ENCODE results near the gene TMPRSS9. TPM values are rescaled to one million over a fixed set of nuclear protein-coding genes. Genes with fewer than 3 reads are reported as not detected.

TMPRSS9 gene
- total and polyA plus RNA-seq, 11 donors = 0.09 to 0.19 TPM; not detected in 9

GRCh38 chr19:2431318-2432055, 71.4 kb downstream of the TMPRSS9 start:
- DNase-seq (no peak), ATAC-seq (no peak)
- Histone ChIP-seq H3K36me3 (peaks cover 0 to 37% (median 13%) of the 10 kb centered on the region in 9 donors), H3K27me3 (no peaks in the 10 kb centered on the region), H3K9me3 (no peaks in the 10 kb centered on the region), H3K4me3 (no peak overlapping the region), H3K4me1 (peaks cover 0 to 20% (median 13%) of the 10 kb centered on the region in 12 donors), H3K27ac (no peak overlapping the region)
- intact Hi-C loops (cut with DNase I) = no loop called here
- TF ChIP-seq POLR2A (IDR thresholded peaks at IDR 0.05) (no peak), CTCF (IDR thresholded peaks at IDR 0.05) (no peak)
- 94 to 96% (median 95%) methylated on average over 33 to 37 of the region's 37 CpGs for WGBS, 4 donors

DNA sequence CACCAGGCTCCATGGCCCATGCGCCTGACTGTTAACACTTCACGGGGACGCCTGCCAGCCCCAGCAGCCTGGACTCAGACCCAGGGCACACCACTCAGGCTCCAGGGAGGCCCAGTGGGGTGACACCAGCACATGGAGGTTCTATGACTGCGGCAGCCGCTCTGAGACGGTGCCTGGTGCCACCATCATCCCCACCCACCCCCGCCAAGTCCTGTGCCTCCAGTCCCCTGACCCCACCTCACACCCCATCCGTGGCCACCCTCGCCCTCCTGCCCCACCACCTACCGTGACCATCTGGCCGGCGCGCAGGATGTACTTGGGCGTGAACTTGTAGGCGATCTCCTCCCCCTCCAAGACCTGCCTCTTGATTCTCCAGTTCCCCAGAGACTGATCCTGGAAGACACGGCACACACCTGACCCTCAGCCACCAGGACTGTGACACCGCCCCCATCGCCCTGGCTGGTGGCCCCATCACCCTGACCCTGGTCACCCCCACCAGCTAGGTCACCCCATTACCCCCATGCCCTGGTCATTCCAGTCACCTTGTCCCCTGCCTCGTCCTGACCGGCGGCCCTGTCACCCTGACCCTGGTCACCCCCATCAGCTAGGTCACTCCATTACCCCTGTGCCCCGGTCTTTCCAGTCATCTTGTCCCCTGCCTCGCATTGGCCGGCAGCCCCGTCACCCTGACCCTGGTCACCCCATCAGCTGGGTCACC, 72.2 kb downstream of the TMPRSS9 start:
- Histone ChIP-seq H3K27me3 (no peaks in the 10 kb centered on the region), H3K4me3 (no peak overlapping the region), H3K27ac (no peak overlapping the region), H3K36me3 (peaks cover 0 to 44% (median 13%) of the 10 kb centered on the region in 9 donors), H3K9me3 (no peaks in the 10 kb centered on the region), H3K4me1 (peaks cover 0 to 14% (median 7%) of the 10 kb centered on the region in 12 donors)
- TF ChIP-seq CTCF (IDR thresholded peaks at IDR 0.05) (no peak), POLR2A (IDR thresholded peaks at IDR 0.05) (no peak)
- 96 to 97% (median 96%) methylated on average over 22 to 25 of the region's 25 CpGs for WGBS, 4 donors
- ATAC-seq (no peak), DNase-seq (no peak)
- intact Hi-C loops (cut with DNase I) = no loop called here

DNA sequence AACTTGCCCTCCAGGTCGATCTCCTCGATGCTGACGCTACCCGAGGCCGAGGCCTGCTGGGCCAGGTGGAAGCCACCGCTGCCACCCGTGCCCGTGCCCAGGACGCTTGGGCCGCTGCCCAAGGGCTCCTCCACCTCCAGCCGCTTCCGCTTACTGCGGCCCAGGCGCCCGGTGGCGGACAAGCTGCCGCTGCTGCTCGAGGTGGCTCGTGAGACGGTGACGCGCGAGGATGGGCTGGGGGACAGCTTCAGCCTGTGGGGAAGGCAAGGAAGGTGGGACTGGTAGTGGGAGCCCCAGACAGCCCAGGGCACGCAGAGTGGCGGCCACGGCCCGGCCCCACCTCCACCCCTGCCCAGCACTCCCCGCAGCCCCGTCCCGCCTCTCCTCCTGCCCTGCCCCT, 73.8 kb downstream of the TMPRSS9 start:
- 93 to 97% (median 95%) methylated on average over 10 to 30 of the region's 30 CpGs for WGBS, 4 donors
- no peaks in the 10 kb centered on the region for H3K9me3 ChIP-seq
- no peak for TF ChIP-seq CTCF (IDR thresholded peaks at IDR 0.05)
- no peak for TF ChIP-seq POLR2A (IDR thresholded peaks at IDR 0.05)
- H3K36me3 ChIP-seq = peaks cover 0 to 57% (median 22%) of the 10 kb centered on the region in 9 donors
- no peak overlapping the region for H3K4me3 ChIP-seq
- intact Hi-C loops (cut with DNase I) = no loop called here
- no peak for ATAC-seq
- no peaks in the 10 kb centered on the region for H3K27me3 ChIP-seq
- peak in 1 of 5 donors; percentile 40 for DNase-seq
- no peak overlapping the region for H3K27ac ChIP-seq
- peaks cover 0 to 2% (median 0%) of the 10 kb centered on the region in 12 donors for H3K4me1 ChIP-seq

DNA sequence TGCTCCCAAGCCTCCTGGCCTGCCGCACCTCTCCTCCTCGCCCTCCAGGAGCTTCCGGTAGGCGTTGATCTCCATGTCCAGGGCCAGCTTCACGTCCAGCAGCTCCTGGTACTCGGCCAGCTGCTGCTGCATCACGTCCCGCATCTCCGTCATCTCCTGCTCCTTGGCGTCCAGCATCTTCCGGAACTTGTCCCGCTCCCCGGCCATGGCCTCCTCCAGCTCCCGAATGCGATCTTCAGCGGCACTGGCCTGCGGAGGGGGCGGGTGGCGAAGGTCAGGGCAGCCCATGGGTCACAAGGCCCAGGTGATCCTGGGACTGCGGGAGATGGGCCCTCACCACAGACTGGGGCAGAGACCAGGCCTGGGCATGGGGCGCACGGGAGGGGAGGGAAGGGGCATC, 74.2 kb downstream of the TMPRSS9 start:
- Histone ChIP-seq H3K27me3 (no peaks in the 10 kb centered on the region), H3K9me3 (no peaks in the 10 kb centered on the region), H3K4me1 (no peaks in the 10 kb centered on the region), H3K4me3 (no peak overlapping the region), H3K36me3 (peaks cover 0 to 61% (median 22%) of the 10 kb centered on the region in 9 donors), H3K27ac (no peak overlapping the region)
- ATAC-seq = no peak
- WGBS, 4 donors = 95 to 98% (median 96%) methylated on average over 21 to 22 of the region's 22 CpGs
- intact Hi-C loops (cut with DNase I) = no loop called here
- TF ChIP-seq POLR2A (IDR thresholded peaks at IDR 0.05) = no peak
- TF ChIP-seq CTCF (IDR thresholded peaks at IDR 0.05) = no peak
- no peak for DNase-seq

Measured in heart left ventricle (tissue), 16 donors.